ENCODE measurements around the gene KLHL6. TPM values are rescaled to one million over a fixed set of nuclear protein-coding genes. Genes with fewer than 3 reads are reported as not detected.

KLHL6 gene
- total RNA-seq, 1 experiment from 2014 or later = 0.03 TPM

- ChIA-PET CTCF (no interaction called here), POLR2A (no interaction called here)
- DNase-seq (ENCODE audit: low read depth, low spot score) (no peak), ATAC-seq (no peak)
- H3K27me3 ChIP-seq (ENCODE audit: control insufficient read depth, insufficient read depth, low read length) = no peaks in the 10 kb centered on the region
- in situ Hi-C loops (cut with HindIII; ENCODE audit: low pct_unique_long_range_greater_than_20kb, low sequenced_read_pairs) (no loop called here), intact Hi-C loops (cut with micrococcal nuclease; ENCODE audit: unreplicated experiment) (no loop called here)
- H3K4me3 ChIP-seq (ENCODE audit: low read depth in 2 of 2, low read length in 2 of 2) = no peak overlapping the region
- H3K36me3 ChIP-seq (ENCODE audit: control insufficient read depth, insufficient read depth, low read length) = no peaks in the 10 kb centered on the region
- TF ChIP-seq SIN3A (IDR thresholded peaks at IDR 0.05; ENCODE audit: borderline replicate concordance, insufficient read depth, low read depth, low read length) (no peak), REST (IDR thresholded peaks at IDR 0.05; ENCODE audit: insufficient read depth in 1 of 2, low read depth in 2 of 2, low read length in 1 of 2) (no peak), POLR2AphosphoS5 (IDR thresholded peaks at IDR 0.05; ENCODE audit: low read depth, low read length) (no peak), TCF7L2 (IDR thresholded peaks at IDR 0.05; ENCODE audit: low read depth, low read length) (no peak), CTCF (IDR thresholded peaks at IDR 0.05) (no peak)
- no peaks in the 10 kb centered on the region for H3K4me1 ChIP-seq (ENCODE audit: control insufficient read depth, insufficient read depth, low read length)
- H3K27ac ChIP-seq (ENCODE audit: low read length) = no peak overlapping the region
- no peaks in the 10 kb centered on the region for H3K9me3 ChIP-seq (ENCODE audit: control insufficient read depth, insufficient read depth, low read depth, low read length)
- no TSS peak for BruUV-seq (replicated peaks)
Observed at GRCh38 chr3:183587336-183587735, 31.8 kb upstream of the KLHL6 start.

GRCh38 chr3:183586477-183586876 lies 31.0 kb upstream of the KLHL6 start:
- Histone ChIP-seq H3K9me3 (ENCODE audit: control insufficient read depth, insufficient read depth, low read depth, low read length) (no peaks in the 10 kb centered on the region), H3K27ac (ENCODE audit: low read length) (no peak overlapping the region), H3K27me3 (ENCODE audit: control insufficient read depth, insufficient read depth, low read length) (no peaks in the 10 kb centered on the region), H3K4me3 (ENCODE audit: low read depth in 2 of 2, low read length in 2 of 2) (no peak overlapping the region), H3K4me1 (ENCODE audit: control insufficient read depth, insufficient read depth, low read length) (no peaks in the 10 kb centered on the region), H3K36me3 (ENCODE audit: control insufficient read depth, insufficient read depth, low read length) (no peaks in the 10 kb centered on the region)
- POLR2A ChIA-PET = no interaction called here
- ATAC-seq (no peak), DNase-seq (ENCODE audit: low read depth, low spot score) (no peak)
- CTCF ChIA-PET = no interaction called here
- intact Hi-C loops (cut with micrococcal nuclease; ENCODE audit: unreplicated experiment) = no loop called here
- no TSS peak for BruUV-seq (replicated peaks)
- no peak for TF ChIP-seq TCF7L2 (IDR thresholded peaks at IDR 0.05; ENCODE audit: low read depth, low read length)
- TF ChIP-seq CTCF (IDR thresholded peaks at IDR 0.05) = no peak
- TF ChIP-seq SIN3A (IDR thresholded peaks at IDR 0.05; ENCODE audit: borderline replicate concordance, insufficient read depth, low read depth, low read length) = no peak
- no peak for TF ChIP-seq REST (IDR thresholded peaks at IDR 0.05; ENCODE audit: insufficient read depth in 1 of 2, low read depth in 2 of 2, low read length in 1 of 2)
- no peak for TF ChIP-seq POLR2AphosphoS5 (IDR thresholded peaks at IDR 0.05; ENCODE audit: low read depth, low read length)
- in situ Hi-C loops (cut with HindIII; ENCODE audit: low pct_unique_long_range_greater_than_20kb, low sequenced_read_pairs) = no loop called here
